ENCODE measurements around the gene PEX6.
"Not testable (repeated sequence)": the region's sequence is repeated elsewhere in the genome, so short reads cannot be mapped to it uniquely, and the experiment has no call there.

PEX6 gene

DNA sequence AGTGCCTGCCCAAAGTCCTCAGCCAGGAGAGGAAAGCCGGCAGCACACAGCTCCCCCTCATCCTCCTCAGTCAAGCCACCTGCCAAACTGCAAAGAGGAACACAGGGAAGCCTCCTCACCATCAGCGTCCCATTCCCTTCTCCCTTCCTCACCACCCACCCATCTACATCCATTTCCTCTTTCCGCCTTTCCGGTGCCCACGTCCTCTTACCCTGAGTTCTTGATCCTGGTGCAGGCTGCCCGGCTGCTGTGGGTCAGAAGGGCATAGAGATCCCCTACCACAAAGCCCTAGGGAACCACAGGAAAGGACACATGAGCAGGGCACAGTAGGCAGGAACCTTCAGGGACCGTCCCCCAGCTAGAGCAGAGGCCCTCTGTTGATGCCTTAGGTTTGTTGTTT lies 12.4 kb downstream of the PEX6 start:
- DNase-seq (ENCODE audit: low read depth), result no peak

DNA sequence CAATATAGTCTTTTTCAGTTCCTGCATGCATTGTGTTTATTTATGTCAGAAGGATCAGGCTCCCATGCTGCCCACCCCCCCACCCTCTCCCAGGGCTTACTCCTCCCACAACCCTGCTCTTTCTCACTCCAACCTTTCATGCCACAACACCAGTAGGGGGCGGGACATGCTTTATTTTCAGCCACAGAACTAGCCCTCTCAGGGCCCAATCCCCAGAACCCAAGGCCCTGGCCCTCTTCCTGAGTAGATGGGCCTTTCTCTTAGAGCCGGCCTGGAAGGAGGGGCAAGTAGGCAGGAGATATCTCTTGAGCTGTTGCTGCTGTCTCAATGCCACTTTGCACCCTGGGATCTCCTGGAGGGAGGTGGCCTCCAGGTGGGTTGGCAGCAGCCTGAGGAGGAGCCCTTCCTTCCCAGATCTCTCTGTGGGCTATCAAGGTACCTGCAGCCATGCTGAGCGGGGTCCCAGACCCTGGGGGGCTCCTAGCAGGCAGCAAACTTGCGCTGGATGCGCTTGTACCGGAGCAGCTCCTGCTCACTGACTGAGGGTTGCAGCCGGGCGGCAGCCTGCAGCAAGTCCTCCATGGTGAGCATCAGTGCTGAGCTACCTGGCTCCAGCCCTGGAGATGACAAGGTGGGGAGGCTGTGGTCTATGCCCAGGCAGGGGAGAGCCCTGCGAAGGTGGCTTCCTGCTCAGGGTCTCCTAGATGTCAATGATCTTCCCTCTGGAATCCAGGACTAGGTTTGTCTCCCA lies 15.0 kb downstream of the PEX6 start:
- no peak for DNase-seq (ENCODE audit: low read depth)

DNA sequence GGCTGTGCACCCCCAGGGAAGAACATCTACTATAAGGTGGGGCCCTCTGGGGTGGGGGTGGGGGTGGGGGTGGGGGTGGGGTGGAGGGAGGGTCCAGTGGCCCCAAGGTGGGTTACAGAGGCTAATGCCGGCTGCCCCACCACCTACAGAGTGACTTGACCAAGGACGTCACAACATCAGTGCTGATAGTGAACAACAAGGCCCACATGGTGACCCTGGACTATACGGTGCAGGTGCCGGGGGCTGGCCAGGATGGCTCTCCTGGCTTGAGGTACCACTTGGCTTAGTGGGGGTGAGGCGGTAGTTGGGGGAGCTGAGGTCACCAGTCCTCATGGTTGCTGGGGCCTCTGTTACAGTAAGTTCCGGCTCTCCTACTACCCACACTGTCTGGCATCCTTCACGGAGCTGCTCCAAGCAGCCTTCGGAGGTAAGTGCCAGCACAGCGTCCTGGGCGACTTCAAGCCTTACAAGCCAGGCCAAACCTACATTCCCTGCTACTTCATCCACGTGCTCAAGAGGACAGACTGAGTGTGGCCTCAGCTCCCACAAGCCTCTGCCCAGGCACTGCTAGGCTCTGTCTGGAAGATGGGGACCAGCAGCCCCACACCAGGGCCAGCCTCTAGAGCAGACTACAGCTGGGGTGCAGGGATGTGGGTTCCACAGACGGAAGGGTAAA lies 15.7 kb downstream of the PEX6 start:
- DNase-seq (ENCODE audit: low read depth), result no peak

DNA sequence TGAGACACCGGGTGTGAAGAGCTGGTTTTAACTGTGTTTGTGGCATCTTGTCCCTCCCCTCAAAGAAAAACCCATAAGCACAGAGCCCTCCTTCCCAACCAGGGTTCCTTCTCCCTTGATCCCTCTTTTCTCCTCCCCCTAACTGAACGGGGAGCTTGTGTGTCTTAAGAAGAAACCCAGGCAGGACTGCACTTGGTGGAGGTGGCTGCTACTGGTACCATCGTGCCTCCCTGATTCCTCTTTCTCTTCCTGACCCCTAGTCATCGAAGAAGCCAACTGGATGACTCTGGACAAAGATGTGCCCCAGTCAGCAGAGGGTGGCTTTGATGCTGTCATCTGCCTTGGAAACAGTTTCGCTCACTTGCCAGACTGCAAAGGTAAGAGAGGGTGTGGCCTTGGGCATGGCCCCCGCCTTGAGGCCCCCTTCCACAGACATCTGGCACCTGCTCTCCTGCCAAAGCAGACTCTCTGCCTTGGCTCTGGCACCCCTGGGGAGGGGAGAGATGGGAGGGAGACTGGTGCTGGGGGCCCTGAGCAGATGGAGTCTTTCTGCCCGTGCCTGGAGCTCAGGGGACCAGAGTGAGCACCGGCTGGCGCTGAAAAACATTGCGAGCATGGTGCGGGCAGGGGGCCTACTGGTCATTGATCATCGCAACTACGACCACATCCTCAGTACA lies 16.3 kb downstream of the PEX6 start:
- no peak for DNase-seq (ENCODE audit: low read depth)

DNA sequence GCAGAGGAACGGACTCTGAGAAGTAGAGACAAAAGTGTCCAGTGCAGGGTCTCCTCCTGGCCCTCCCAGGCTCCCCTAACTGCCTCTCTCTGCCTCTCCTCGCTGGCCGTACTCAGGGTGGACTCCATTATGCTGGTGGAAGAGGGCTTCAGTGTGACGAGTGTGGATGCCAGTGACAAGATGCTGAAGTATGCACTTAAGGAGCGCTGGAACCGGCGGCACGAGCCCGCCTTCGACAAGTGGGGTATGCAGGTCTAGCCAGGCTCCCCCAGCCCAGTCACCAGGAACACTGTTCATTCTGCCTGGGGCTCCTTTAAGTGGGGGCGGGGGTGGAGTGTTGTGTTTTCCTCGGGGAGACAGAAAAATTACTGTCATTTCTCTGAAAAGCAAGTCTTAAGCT lies 16.9 kb downstream of the PEX6 start:
- DNase-seq (ENCODE audit: low read depth), result no peak

DNA sequence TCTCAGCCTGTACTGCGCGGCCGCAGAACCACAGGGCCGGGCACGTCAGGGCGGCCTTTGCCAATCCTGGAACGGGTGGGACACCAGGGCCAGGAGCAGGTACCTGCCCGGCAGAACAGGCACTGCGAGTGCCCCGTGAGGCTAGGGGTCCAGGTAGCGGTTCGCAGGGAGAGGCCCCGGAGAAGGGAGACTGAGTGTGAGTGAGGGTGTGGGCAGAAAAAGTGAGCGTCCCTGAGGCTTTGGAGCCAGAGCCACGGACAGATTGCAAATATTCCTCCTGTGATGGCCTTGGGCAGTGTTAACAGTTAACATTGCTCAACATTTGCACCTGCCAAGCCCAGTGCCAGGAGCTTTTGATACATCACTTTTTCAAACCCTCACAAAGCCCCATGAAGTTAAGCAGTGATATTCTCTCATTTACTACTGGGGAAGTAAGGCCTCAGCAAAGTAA lies 17.9 kb downstream of the PEX6 start:
- DNase-seq (ENCODE audit: low read depth), result no peak

DNA sequence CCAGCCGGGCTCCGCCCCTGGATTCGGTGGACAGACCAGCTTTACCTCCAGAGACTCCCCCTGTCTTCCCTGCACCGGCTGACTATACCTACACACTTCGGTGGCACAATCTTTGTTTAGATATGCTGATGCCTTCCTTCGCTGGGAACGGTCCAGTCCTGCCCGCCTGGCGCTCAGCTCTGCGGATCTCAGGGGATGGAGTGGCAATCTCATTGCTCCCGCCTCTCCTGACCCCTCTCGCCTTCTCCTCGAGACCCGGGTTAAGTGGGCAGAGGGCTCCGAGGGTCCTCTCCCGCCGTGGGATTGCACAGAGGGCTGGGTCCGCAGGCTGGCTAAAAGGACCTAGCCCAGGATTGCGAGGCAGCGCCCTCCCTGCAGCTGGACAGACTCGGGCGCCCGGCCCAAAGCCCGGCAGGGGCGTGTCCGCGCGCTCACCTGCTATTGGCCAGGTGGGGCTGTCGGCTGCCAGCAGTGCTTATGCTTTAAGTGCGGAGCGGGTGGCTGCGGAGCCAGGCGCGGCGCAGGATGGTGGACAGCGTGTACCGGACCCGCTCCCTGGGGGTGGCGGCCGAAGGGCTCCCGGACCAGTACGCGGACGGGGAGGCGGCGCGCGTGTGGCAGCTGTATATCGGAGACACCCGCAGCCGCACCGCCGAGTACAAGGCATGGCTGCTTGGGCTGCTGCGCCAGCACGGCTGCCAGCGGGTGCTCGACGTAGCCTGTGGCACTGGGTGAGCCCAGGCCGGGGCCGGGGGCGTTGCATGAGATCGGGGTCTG lies 18.6 kb downstream of the PEX6 start, which contains the start of gene GNMT:
TSS of gene GNMT (plus strand) at position 512 of the 777 bp plus-strand sequence. CDS start at position 526, 14 bp downstream.
- DNase-seq (ENCODE audit: low read depth), result no peak

DNA sequence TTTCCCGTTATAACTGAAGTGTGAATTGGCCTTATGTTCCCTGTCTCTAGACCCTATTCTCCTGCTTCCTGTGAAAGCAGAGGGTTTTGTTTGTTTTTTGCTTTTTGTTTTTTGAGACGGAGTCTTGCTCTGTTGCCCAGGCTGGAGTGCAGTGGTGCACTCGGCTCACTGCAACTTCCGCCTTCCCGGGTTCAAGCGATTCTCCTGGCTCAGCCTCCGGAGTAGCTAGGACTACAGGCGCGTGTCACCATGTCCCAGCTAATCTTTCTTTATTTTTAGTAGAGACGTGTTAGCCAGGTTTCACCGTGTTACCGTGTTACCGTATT lies 19.1 kb downstream of the PEX6 start:
- no peak for DNase-seq (ENCODE audit: low read depth)

DNA sequence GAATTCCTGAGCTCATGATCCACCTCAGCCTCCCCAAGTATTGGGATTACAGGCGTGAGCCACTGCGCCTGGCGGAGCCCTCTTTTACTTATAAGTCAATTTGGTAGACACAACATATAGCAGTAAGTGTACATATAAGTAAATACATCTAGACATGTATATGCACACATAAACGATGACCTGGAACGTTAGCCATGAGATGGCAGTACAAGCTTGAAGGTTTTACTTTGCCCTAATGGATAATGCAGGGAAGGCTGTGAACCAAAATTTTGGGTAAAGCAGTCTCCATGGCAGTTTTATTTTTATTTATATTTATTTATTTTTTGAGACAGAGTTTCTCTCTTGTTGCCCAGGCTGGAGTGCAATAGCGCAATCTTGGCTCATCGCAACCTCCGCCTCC lies 20.9 kb downstream of the PEX6 start:
- DNase-seq (ENCODE audit: low read depth), result no peak

DNA sequence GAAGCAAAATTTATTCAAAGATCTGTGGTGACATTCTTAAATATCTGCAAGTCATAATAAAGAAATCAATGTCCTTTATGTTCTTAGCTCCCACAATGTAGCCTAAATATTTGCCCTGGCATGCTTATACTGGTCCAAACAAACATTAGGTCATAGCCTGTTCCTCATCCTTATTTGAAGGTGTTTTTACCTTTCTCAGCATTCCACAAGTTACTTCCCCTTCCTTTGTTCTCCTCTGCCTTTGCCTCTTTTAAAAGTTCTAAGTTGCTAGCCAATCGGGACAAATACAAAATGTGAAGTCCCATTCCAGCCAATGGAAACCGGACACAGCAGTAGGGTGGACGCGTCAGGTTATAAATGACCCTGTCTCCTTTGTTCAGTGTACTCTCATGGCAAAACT lies 24.6 kb downstream of the PEX6 start:
- not testable (repeated sequence) for DNase-seq (ENCODE audit: low read depth)

DNA sequence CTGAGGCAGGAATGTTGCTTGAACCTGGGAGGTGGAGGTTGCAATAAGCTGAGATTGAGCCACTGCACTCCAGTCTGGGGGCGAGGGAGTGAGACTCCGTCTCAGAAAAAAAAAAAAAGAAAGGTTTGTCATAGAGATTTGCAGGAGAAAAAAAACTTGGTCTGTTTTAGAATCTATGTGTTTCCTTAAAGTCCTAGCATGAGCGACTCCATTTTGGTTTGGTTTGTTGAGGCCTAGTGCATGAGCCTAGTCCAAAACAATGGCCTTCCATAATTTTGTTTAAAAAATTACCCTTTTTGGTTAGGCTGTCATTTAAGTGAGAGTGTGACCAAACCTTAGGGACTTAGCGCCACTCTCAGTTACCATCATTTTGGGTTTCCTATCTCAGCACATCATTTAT lies 26.6 kb downstream of the PEX6 start:
- no peak for DNase-seq (ENCODE audit: low read depth)

DNA sequence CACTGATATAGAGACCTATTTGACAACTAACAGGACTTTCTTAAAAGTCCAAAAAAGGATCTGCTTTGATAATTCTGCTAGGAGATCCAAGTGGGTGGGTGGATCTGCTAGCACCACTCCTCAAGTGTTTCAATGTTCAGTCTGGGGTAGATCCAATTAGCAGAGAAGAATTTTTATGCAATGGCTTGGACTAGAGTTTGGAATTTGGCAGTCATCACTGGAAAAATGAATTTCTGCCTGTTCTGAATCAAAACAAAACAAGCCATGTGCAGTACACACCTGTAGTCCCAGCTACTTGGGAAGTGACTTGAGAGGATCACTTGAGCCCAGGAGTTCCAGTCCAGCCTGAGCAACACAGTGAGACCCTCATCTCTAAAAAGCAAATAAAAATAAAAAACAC lies 31.0 kb downstream of the PEX6 start:
- no peak for DNase-seq (ENCODE audit: low read depth)

DNA sequence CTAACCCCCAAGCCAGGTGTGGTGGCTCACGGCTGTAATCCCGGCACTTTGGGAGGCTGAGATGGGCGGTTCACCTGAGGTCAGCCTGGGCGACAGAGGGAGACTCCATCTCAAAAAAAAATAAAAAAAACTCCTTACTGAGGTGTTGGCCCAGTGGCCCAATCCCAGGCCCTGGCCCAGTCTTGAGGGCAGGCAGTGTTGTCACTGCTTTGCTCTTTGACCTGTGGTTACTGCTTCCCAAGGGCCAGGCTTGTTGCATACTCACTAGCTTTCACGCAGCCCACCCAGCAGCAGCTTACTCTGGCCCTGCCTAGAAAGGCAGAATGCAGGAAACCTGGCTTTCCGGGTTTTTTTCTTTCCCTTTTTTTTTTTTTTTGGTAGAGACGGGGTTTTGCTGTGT lies 36.5 kb downstream of the PEX6 start:
- no peak for DNase-seq (ENCODE audit: low read depth)

DNA sequence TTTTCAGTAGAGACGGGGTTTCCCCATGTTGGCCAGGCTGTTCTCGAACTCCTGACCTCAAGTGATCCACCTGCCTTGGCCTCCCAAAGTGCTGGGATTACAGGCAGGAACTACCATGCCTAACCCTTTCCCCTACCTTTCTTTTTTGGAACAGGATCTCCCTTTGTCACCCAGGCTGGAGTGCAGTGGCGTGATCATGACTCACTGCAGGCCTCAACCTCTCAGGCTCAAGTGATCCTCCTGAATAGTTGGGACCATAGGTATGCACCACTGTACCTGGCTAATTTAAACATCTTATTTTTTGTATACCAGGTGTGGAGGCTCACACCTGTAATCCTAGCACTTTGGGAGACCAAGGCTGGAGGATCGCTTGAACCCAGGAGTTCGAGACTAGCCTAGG lies 37.6 kb downstream of the PEX6 start:
- not testable (repeated sequence) for DNase-seq (ENCODE audit: low read depth)

DNA sequence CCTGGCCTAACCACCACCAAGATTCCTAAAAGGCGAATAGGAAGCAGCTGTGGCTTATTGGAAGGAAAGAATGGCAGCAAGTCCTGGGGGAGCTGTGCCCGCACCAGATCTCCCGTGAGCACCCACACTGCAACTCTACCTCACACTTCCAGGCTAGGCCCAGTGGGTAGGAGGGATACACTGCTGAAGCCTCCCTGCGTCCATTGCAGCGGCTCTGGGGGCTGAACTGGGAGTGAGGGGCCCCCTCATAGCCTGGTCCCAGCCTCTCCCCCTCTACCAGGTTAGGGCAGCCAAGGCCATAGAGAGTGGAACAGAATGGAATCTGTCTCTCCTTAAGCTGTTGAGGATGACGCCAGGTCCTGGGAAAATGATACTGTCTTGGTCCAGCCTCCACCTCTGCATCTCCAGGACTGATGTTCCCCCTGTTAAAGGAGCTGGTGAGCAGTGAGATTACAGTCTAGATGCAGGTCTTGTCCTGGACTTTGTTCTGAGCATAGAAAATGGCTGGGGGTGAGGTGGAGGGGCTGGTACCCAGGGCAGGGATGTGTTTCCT lies 38.4 kb downstream of the PEX6 start:
- DNase-seq (ENCODE audit: low read depth), result no peak

DNA sequence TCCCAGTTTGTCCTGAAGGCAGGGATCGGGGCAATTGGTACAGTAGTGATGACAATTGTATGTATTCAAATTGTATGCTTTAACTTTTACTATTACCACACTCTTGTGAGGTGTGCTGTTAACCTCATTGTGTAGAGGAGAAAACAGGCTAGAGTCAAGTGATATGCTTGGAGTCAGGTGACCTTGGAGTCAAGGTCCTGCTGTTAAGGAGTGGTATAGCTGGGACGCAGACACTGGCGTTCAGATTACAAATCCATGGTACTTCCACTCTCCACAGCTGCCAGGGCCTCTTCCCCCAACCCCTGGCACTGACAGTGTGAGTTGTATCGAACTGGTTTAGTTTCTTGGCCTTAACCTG lies 39.2 kb downstream of the PEX6 start:
- no peak for DNase-seq (ENCODE audit: low read depth)

DNA sequence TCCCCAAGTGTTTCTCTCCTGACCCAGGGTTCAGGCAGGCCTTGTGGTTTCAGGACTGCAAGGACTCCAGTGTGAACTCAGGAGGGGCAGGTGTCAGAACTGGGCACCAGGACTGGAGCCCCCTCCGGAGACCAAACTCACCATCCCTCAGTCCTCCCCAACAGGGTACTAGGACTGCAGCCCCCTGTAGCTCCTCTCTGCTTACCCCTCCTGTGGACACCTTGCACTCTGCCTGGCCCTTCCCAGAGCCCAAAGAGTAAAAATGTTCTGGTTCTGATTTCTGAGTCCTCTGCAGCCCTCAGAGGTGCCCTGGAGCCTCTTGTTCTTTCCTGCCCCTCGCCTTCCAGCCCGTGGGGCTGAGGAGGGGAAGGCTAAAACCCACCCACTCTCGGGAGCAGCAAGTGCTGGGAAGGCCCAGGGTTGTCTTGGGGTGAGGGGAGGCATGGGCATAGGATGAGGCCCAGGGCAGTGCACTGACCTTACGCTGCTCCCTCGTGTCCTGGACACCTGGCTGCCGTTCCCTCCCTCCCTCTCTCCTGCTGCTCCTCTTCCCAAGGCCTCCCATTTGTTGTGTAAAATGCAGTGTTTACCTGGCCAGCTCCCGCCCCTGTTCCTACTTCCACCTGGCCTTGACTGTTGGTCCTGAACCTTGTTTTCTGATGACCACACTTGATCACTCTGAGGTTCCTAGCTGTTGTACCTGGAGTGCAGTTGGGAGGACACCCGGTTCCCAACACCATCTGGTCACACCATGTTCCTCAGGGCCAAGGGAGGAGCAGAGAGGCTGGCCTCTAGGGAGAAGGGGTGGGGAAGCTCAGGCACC lies 39.8 kb downstream of the PEX6 start:
- no peak for DNase-seq (ENCODE audit: low read depth)

DNA sequence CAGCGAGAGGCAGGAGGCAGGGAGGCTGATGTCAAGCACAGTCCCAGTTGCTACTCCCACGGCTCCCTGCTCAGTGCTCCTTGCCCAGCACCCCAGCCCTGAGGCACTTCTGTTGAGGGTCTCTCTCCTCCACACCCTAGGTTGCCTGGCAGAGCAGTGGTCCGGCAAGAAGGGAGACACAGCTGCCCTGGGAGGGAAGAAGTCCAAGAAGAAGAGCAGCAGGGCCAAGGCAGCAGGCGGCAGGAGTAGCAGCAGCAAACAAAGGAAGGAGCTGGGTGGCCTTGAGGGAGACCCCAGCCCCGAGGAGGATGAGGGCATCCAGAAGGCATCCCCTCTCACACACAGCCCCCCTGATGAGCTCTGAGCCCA lies 40.6 kb downstream of the PEX6 start:
- no peak for DNase-seq (ENCODE audit: low read depth)

DNA sequence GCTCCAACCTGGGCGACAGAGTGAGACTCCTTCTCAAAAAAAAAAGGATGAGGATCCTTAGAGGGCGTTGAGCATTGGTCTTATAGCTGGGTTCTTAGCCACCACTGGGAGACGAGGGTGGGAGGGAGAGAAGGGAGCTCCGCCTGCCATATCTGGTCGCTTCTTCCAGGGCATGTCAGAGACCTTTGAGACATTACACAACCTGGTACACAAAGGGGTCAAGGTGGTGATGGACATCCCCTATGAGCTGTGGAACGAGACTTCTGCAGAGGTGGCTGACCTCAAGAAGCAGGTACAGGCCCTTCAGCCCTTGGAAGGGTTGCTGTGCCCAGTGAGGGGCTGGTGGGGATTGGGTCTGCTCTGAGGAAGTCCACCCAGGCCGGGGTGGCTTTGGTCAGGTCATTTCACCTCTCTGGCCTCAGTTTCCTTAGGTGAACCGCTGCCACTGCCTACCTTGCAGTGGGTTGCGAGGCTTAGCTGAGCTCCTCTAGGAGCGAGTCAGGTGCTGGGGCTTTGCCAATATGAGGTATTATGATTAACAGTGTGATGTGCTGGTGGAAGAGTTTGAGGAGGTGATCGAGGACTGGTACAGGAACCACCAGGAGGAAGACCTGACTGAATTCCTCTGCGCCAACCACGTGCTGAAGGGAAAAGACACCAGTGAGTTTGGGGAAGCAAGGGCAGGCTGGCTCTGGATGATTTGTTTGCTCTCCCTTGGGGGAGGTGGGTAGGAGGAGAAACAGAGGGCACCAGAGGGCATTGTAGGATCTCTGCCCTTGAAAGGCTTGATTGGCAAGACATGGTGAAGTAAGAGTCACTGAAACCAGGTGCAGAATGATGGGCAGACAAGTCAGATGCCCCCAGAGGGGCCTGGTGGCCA lies 41.2 kb downstream of the PEX6 start:
- no peak for DNase-seq (ENCODE audit: low read depth)

DNA sequence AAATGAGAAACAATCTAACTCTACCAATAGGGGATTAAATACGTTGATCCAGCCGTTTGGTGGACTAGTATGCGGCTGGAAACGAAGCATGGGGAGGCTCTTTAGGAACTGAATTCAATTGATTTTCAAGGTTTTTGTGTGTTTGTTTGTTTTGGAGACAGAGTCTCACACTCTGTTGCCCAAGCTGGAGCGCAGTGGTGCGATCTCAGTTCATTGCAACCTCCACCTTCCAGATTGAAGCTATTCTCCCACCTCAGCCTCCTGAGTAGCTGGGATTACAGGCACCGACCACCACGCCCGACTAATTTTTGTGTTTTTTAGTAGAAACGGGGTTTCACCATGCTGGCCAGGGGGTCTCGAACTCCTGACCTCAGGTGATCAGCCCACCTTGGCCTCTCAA lies 42.6 kb downstream of the PEX6 start:
- DNase-seq (ENCODE audit: low read depth), result no peak
